Measurements from ENCODE around the gene PDE6C.

PDE6C gene

DNA sequence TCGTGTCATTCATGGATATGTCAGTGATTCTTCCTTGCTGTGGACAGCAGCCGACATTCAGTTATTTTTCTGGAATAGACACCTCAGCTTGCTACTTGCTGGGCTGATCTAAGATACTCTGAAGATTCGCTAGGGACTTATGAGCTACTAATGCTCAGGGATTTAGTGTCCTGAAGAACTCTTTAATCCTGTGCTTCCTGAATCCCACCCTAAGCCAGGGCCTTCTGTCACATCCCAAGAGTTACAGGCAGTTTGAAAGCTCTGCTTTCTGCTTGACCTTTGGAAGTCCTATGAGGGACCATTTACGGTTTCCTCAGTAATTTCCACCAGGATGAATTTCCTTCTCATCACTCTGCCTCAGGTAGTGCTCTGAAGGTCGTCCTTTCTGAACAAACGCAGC, at the start of gene PDE6C:
Gene PDE6C, plus strand, starts transcription at position 227 of the 400 bp plus-strand sequence. CDS start 189 bp downstream, outside the sequence.
- no peak for DNase-seq (ENCODE audit: low read depth in 3 of 3)

DNA sequence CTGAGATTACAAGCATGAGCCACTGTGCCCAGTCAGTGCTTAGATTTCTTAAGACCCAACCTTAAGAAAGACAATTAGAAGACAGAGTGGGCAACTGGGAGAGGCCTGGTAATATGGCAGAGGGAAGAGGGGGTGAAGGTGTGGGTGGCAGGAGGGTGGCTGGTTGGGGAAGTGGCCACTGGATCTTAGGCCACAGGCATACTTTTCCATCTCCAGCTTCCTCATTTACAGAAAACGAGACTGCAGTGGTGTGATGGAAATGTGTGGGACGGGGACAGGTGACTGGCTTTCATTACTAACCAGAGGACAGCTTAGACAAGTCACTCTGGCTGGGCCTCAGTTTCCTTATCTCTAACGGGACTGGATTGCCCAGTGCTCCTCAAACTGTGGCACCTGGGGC, 46.9 kb upstream of the PDE6C start:
- no peak for DNase-seq (ENCODE audit: low read depth in 3 of 3)

DNA sequence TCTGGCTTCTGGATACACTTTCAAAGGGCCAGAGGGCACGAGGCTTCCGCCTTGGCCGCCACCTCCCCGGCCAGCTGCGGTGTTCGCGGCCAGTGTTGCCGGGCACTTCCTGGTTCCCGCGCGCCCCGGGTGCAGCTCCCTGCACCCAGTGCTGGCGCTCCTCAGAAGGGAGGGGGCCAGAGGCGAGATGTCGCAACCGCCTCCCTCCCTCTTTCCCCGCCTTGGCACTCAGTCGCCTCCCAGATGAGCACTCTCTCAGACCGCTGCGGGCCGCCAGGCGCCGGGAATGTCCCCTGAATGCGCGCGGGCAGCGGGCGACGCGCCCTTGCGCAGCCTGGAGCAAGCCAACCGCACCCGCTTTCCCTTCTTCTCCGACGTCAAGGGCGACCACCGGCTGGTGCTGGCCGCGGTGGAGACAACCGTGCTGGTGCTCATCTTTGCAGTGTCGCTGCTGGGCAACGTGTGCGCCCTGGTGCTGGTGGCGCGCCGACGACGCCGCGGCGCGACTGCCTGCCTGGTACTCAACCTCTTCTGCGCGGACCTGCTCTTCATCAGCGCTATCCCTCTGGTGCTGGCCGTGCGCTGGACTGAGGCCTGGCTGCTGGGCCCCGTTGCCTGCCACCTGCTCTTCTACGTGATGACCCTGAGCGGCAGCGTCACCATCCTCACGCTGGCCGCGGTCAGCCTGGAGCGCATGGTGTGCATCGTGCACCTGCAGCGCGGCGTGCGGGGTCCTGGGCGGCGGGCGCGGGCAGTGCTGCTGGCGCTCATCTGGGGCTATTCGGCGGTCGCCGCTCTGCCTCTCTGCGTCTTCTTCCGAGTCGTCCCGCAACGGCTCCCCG, 45.7 kb upstream of the PDE6C start, which contains the start of gene FFAR4:
Gene FFAR4, plus strand, starts transcription at position 231 of the 842 bp plus-strand sequence. Its CDS starts 56 bp downstream, at position 287.
- no peak for DNase-seq (ENCODE audit: low read depth in 3 of 3)

GRCh38 chr10:93567277-93568104, 44.8 kb upstream of the PDE6C start:
- no peak for DNase-seq (ENCODE audit: low read depth in 3 of 3)

DNA sequence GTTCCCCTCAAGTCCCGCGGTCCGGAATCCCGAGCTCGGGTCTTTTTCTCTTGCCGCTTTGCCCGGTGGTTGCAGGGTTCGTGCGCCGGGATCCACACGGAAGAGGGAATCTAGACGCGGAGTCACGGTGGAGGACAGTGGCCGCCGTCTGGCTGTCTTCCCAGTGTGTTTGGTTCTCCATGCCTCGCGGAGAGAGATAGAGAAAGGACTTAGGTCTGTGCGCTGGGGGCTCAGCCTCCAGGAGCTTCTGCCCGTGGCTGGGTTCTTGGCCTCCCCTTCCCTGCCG, 44.3 kb upstream of the PDE6C start:
- no peak for DNase-seq (ENCODE audit: low read depth in 3 of 3)

DNA sequence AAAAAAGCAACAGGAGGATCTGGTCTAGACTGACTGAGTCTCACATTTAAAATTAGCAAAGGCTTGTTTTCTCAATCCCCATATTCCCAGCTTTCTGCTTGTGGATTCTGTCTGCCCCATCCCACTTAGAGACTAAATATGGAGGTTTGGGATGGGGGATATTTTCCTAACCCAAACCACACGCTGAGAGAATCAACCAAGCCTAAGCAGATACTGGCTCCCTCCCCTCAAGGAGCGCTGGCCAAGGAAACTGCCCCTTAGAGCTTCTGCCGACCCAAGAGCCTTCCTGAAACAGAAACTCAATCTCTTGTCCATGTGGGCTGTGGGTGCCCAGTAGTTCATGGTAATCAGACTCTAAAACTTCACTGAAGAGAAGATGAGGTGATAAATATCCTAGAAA, 42.0 kb upstream of the PDE6C start:
- DNase-seq (ENCODE audit: low read depth in 3 of 3), result no peak

GRCh38 chr10:93572606-93573005, 39.7 kb upstream of the PDE6C start:
- no peak for DNase-seq (ENCODE audit: low read depth in 3 of 3)

- no peak for DNase-seq (ENCODE audit: low read depth in 3 of 3)
These were observed 39.1 kb upstream of the PDE6C start for GRCh38 chr10:93573051-93573909.

DNA sequence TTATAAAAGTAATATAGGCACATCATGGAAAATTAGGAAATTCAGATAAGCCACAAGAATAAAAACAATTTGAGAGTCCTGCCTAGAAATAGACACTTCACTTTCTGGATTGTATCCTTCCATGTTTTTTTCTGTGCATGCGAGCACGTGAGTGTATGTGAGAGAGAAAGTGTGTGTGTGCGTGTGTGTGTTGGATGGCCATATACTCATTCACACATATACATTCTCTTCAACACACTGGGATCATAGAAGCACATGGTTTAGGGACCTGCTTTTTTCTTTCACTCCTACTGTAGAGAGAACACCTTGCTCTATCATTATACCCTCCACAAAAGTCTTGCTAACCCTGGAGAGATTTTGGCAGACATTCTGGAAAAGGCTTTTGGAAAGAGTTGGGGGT, 38.4 kb upstream of the PDE6C start:
- DNase-seq (ENCODE audit: low read depth in 3 of 3), result no peak

DNA sequence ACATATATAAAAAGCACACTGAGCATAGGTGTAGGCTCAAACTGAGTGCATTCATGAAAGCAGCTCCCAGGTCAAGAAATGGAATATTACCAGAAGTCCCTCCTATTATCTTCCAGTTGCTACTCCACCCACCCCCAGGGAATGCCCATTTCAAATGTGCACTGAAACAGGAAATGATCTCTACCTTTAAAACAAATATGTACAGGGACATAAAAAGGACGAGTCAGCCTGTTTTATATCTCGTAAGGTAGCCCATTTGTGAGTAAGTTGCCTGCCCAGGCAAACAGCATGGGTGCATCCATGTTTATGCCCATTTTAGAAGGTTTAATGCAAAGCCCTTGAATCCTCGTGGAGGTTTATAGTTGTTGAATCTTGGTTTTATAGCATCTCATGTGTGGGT, 35.4 kb upstream of the PDE6C start:
- DNase-seq (ENCODE audit: low read depth in 3 of 3), result no peak

- DNase-seq (ENCODE audit: low read depth in 3 of 3), result no peak
These were observed 34.8 kb upstream of the PDE6C start for GRCh38 chr10:93577565-93577964.

- DNase-seq (ENCODE audit: low read depth in 3 of 3), result no peak
These were observed 33.2 kb upstream of the PDE6C start for GRCh38 chr10:93579089-93579488.

DNA sequence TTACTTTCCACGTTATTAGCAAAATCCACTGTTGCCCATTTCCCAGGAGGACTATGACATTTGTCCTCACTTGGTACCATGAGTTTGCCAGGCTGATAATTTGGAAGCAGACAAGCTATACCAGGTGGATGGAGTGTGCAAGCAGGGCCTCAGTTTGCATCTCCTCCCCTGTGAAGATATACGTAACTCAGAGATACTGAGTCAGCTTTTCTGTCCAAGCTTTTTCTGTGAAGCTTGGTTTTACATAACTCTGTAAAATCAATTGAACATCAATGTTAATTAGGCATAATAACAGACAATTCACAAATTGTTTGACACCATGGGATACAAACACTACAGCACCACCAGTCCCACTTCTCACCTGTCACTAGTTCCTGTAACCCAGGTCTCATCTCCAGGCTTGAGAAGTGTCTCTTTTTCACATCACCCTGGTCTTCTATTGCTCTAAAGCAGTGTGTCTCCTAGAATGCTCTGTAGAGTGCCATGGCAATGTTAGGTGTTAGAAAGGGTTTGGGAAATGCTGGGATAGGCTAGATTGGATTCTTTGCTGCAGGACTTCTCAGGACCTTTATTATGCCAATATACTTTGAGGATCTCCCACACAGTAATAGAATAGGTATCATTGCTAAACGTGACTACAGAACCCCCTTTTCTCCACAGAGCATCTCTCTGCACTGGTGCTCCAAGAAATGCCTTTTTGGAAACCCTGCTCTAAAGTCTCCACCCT, 32.2 kb upstream of the PDE6C start:
- DNase-seq (ENCODE audit: low read depth in 3 of 3), result no peak

- DNase-seq (ENCODE audit: low read depth in 3 of 3), result no peak
These were observed 31.5 kb upstream of the PDE6C start for GRCh38 chr10:93580828-93581227.

- DNase-seq (ENCODE audit: low read depth in 3 of 3), result no peak
These were observed 27.9 kb upstream of the PDE6C start for GRCh38 chr10:93584445-93584844.

- DNase-seq (ENCODE audit: low read depth in 3 of 3), result no peak
These were observed 22.4 kb upstream of the PDE6C start for GRCh38 chr10:93589648-93590562.

DNA sequence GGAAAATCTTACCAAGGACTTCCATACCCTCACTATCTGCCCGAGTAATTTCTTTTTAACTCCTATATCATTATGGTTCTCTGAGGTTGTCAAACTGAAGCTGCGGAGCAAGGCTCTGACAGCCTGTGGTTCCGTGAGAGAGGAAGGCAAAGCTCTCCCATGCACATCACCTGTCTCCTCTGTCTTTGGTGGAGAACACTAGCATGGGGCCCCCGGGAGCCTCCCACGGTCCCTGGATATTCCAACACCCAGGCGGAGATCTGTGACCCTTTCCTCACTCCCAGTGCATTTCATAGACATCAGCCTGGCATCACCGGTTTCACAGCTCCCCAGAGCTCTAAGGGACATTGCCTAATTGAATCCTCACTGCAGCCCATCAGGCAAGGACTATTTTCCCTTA, 21.7 kb upstream of the PDE6C start:
- no peak for DNase-seq (ENCODE audit: low read depth in 3 of 3)

DNA sequence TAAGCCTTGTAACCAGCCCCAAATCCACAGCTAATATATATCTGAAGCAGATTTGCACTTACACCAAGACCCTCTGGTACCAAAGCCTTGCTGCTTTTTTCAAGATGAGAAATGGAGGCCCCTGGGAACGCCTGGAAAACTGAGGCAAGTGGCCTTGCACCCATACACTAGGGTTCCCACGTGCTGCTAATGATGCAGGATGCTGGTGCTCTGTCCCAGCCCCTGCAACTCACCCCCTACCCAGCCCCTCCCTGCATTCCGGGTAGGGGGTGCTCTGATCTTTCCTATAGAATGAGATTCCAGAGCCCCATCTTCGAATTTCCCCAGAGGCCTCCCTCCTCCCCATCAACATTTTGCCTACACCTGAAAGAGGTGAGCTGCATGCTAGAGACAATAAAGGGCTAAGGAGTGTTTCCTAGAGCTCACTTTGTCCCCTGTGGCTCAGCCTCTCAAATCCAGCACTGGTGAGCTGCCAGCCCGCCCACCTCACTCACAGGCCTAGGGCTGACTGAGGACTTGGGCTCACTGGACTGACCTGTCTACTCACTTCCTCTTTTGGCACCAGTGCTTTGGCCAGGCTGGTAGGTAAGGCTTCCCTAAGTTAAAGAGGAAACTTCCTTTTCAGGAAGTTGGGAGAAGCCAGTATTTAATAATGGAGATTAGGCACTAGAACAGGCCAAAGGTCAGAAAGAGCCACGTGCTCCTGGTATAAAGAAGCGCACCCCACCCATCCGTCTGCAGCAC, 21.1 kb upstream of the PDE6C start:
- DNase-seq (ENCODE audit: low read depth in 3 of 3), result no peak

GRCh38 chr10:93593254-93593653, 19.1 kb upstream of the PDE6C start:
- no peak for DNase-seq (ENCODE audit: low read depth in 3 of 3)

DNA sequence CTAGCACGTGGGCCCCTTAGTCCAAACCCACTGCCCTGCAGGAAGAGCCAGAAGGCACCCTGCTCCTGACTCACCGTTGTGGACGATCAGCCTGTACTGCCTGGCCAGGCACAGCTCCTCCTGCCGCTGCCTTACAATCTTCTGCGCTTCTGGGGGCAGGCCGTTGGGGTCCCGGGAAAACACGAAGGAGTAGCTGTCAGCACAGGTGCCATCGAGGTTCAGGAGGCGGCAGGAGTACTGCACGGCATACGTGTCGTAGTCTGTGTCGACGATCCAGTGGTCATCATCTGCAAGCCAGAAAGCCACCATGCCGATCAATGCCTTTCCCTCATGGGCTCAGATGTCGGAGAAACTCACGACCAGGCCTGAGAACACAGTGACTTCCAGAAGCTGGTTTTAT, 18.6 kb upstream of the PDE6C start:
- no peak for DNase-seq (ENCODE audit: low read depth in 3 of 3)

All from stimulated activated CD4-positive, alpha-beta T cell treated with anti-CD3 and anti-CD28 coated beads, TNF-alpha, amount 100 ng/mL, for 24 hours (primary cell).